Central memory CD8-positive, alpha-beta T cell (primary cell): ENCODE results near the gene YARS1.
A peak's percentile ranks its signal among the peaks of the same experiment; 100 is the strongest.

Source experiments
- ATAC-seq: fragments of 150-1000 bp; cut with Tn5 transposase; replicated peaks from 2 replicates; pipeline ENCODE4 v1.10.0; 2022; ENCODE audit warnings: mild to moderate bottlenecking, moderate FRiP score, moderate number of reproducible peaks; ENCODE audit not compliant: poor library complexity, severe bottlenecking; ENCODE audit errors: extremely low read depth
- DNase-seq, 2 donors: peaks; one replicate each; pipeline ENCODE4 v3.0.0; 2021; ENCODE audit warnings: low spot score in 2 of 2
- H3K27ac Mint-ChIP-seq: one replicate; pipeline ENCODE4 v1.8.0; 2022; ENCODE audit warnings: low read depth, mild to moderate bottlenecking, moderate library complexity, mixed read lengths
- H3K27me3 Mint-ChIP-seq: one replicate; pipeline ENCODE4 v1.8.0; 2022; ENCODE audit warnings: mixed read lengths
- H3K36me3 Mint-ChIP-seq: one replicate; pipeline ENCODE4 v1.8.0; 2022; ENCODE audit warnings: mild to moderate bottlenecking, moderate library complexity, mixed read lengths; ENCODE audit not compliant: insufficient read depth
- H3K4me1 Mint-ChIP-seq: one replicate; pipeline ENCODE4 v1.8.0; 2022; ENCODE audit warnings: mixed read lengths
- H3K4me3 Mint-ChIP-seq: one replicate; pipeline ENCODE4 v1.8.0; 2022; ENCODE audit warnings: mild to moderate bottlenecking, moderate library complexity, mixed read lengths
- H3K9me3 Mint-ChIP-seq: one replicate; pipeline ENCODE4 v1.8.0; 2022; ENCODE audit warnings: mixed read lengths

YARS1 gene

GRCh38 chr1:32741059-32741412 lies 76.1 kb downstream of the YARS1 start:
- no peak for ATAC-seq
- peak overlapping the region; percentile 69 for H3K4me3 Mint-ChIP-seq
- no peak overlapping the region for H3K27ac Mint-ChIP-seq
- no peak for DNase-seq
- no peaks in the 10 kb centered on the region for H3K27me3 Mint-ChIP-seq
- peaks cover 2% of the 10 kb centered on the region for H3K36me3 Mint-ChIP-seq
- H3K4me1 Mint-ChIP-seq, result no peaks in the 10 kb centered on the region
- no peaks in the 10 kb centered on the region for H3K9me3 Mint-ChIP-seq

GRCh38 chr1:32736812-32737791 lies 80.1 kb downstream of the YARS1 start:
- no peak overlapping the region for H3K4me3 Mint-ChIP-seq
- H3K9me3 Mint-ChIP-seq, result no peaks in the 10 kb centered on the region
- no peaks in the 10 kb centered on the region for H3K27me3 Mint-ChIP-seq
- peaks cover 2% of the 10 kb centered on the region for H3K36me3 Mint-ChIP-seq
- DNase-seq (no peak), ATAC-seq (no peak)
- no peaks in the 10 kb centered on the region for H3K4me1 Mint-ChIP-seq
- H3K27ac Mint-ChIP-seq, result no peak overlapping the region

- Mint-ChIP-seq H3K4me1 (peaks cover 11% of the 10 kb centered on the region), H3K27ac (no peak overlapping the region), H3K27me3 (no peaks in the 10 kb centered on the region), H3K9me3 (no peaks in the 10 kb centered on the region), H3K4me3 (no peak overlapping the region), H3K36me3 (peaks cover 2% of the 10 kb centered on the region)
- ATAC-seq, result no peak
- no peak for DNase-seq
These were observed 83.4 kb downstream of the YARS1 start for GRCh38 chr1:32733582-32734321.

- H3K4me3 Mint-ChIP-seq, result no peak overlapping the region
- H3K36me3 Mint-ChIP-seq, result no peaks in the 10 kb centered on the region
- no peaks in the 10 kb centered on the region for H3K27me3 Mint-ChIP-seq
- ATAC-seq (no peak), DNase-seq (no peak)
- no peaks in the 10 kb centered on the region for H3K9me3 Mint-ChIP-seq
- no peak overlapping the region for H3K27ac Mint-ChIP-seq
- peaks cover 19% of the 10 kb centered on the region for H3K4me1 Mint-ChIP-seq
These were observed 87.7 kb downstream of the YARS1 start for GRCh38 chr1:32729254-32730046.

- Mint-ChIP-seq H3K4me3 (no peak overlapping the region), H3K9me3 (no peaks in the 10 kb centered on the region), H3K27ac (no peak overlapping the region)
These were observed 88.6 kb downstream of the YARS1 start for GRCh38 chr1:32728413-32729077.

GRCh38 chr1:32727876-32728275 lies 89.3 kb downstream of the YARS1 start:
- Mint-ChIP-seq H3K9me3 (no peaks in the 10 kb centered on the region), H3K4me1 (peaks cover 20% of the 10 kb centered on the region), H3K27me3 (no peaks in the 10 kb centered on the region), H3K27ac (no peak overlapping the region), H3K36me3 (no peaks in the 10 kb centered on the region), H3K4me3 (no peak overlapping the region)
- DNase-seq, result no peak
- no peak for ATAC-seq

More at GRCh38 chr1:32728413-32729077, 88.6 kb downstream of the YARS1 start:
- DNase-seq, result no peak
- Mint-ChIP-seq H3K27me3 (no peaks in the 10 kb centered on the region), H3K36me3 (no peaks in the 10 kb centered on the region), H3K4me1 (peaks cover 20% of the 10 kb centered on the region)
- ATAC-seq, result no peak

GRCh38 chr1:32725615-32725982 lies 91.6 kb downstream of the YARS1 start:
- H3K27me3 Mint-ChIP-seq, result peaks cover 14% of the 10 kb centered on the region
- H3K27ac Mint-ChIP-seq, result no peak overlapping the region
- peaks cover 10% of the 10 kb centered on the region for H3K4me1 Mint-ChIP-seq
- ATAC-seq, result no peak
- DNase-seq, result no peak
- H3K4me3 Mint-ChIP-seq, result no peak overlapping the region
- H3K9me3 Mint-ChIP-seq, result no peaks in the 10 kb centered on the region
- no peaks in the 10 kb centered on the region for H3K36me3 Mint-ChIP-seq
